ENCODE results near the gene SUGT1. TPM values are rescaled to one million over a fixed set of nuclear protein-coding genes. Genes with fewer than 3 reads are reported as not detected.
"Not testable (repeated sequence)": the region's sequence is repeated elsewhere in the genome, so short reads cannot be mapped to it uniquely, and the experiment has no call there.

SUGT1 gene
- total and polyA plus RNA-seq, 7 donors: 36.3 to 92.1 (median 44.2) TPM

DNA sequence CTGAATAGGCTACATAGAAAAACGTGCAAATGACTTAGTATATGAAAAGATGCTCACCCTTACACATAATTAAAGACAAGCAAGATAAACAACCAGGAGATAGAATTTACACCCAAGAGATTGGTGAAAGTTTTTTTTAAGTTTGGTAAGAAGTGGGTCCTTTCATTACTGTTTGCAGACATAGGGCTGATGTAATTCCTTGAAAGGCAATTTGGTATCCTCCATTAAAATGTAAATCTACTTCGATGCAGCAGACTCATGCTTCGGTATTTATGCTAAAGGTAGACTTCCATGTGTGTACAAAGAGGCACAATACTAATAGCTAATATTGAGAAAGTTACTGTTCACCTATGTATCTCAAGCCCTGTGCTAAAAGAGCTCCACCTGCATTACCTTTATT is 53.4 kb downstream of the SUGT1 start:
- no peaks in the 10 kb centered on the region for H3K9me3 ChIP-seq
- no peaks in the 10 kb centered on the region for H3K27me3 ChIP-seq (ENCODE audit: insufficient read depth in 3 of 3, low read length in 2 of 3)
- WGBS, 3 donors: 76 to 79% (median 78%) methylated on average over 3 of the region's 3 CpGs
- TF ChIP-seq, protein P1, sequence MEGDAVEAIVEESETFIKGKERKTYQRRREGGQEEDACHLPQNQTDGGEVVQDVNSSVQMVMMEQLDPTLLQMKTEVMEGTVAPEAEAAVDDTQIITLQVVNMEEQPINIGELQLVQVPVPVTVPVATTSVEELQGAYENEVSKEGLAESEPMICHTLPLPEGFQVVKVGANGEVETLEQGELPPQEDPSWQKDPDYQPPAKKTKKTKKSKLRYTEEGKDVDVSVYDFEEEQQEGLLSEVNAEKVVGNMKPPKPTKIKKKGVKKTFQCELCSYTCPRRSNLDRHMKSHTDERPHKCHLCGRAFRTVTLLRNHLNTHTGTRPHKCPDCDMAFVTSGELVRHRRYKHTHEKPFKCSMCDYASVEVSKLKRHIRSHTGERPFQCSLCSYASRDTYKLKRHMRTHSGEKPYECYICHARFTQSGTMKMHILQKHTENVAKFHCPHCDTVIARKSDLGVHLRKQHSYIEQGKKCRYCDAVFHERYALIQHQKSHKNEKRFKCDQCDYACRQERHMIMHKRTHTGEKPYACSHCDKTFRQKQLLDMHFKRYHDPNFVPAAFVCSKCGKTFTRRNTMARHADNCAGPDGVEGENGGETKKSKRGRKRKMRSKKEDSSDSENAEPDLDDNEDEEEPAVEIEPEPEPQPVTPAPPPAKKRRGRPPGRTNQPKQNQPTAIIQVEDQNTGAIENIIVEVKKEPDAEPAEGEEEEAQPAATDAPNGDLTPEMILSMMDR (IDR thresholded peaks at IDR 0.05): no peak
- peaks cover 0 to 3% of the 10 kb centered on the region in 2 donors for H3K36me3 ChIP-seq (ENCODE audit: insufficient read depth in 1 of 2, low read depth in 1 of 2)
- intact Hi-C loops (cut with DNase I): no loop called here
- DNase-seq (no peak), ATAC-seq (no peak)
- no peaks in the 10 kb centered on the region for H3K4me1 ChIP-seq
- H3K4me3 ChIP-seq: no peak overlapping the region
- no peak overlapping the region for H3K27ac ChIP-seq

DNA sequence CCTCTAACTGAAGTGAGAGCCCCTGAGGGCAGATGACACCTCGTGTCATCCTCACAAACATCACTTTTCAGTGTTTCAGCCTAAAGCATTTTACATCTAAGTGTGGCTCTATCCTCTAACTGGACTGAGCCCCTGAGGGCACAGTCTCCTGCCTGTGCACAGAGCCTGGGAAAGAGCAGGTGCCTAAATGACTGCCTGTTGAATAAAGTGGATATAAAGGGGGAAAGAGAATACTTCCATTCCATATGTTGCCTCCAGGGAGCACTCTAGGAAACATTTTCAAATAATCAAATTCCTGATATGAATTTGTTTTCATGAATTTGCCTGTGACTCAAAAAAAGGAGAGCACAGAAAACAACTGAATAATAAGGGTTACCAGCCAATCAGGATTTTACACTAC is 54.7 kb downstream of the SUGT1 start:
- H3K27me3 ChIP-seq (ENCODE audit: insufficient read depth in 3 of 3, low read length in 2 of 3): no peaks in the 10 kb centered on the region
- intact Hi-C loops (cut with DNase I): no loop called here
- no peak overlapping the region for H3K27ac ChIP-seq
- TF ChIP-seq, protein P1 (IDR thresholded peaks at IDR 0.05): no peak
- no peak for DNase-seq
- WGBS, 3 donors: 68 to 83% (median 78%) methylated on average over 1 of the region's 1 CpG
- H3K36me3 ChIP-seq (ENCODE audit: insufficient read depth in 1 of 2, low read depth in 1 of 2): no peaks in the 10 kb centered on the region
- no peaks in the 10 kb centered on the region for H3K9me3 ChIP-seq
- ATAC-seq: no peak
- H3K4me3 ChIP-seq: no peak overlapping the region
- no peaks in the 10 kb centered on the region for H3K4me1 ChIP-seq

DNA sequence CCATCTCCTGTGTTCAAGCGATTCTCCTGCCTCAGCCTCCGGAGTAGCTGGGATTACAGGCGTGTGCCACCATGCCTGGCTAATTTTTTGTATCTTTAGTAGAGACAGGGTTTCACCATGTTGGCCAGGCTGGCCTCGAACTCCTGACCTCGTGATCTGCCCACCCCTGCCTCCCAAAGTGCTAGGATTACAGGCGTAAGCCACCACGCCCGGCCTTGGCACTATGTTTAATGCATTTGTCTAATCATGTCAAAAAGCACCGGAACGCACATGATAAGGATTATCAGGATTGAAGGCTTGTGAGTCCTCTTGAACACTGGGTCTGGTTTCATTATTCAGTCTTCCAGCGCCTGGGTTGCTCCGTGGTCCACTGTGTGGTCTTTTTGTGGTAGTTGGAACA is 55.6 kb downstream of the SUGT1 start:
- intact Hi-C loops (cut with DNase I); H3K9me3 ChIP-seq; H3K4me3 ChIP-seq; H3K27ac ChIP-seq; ATAC-seq; H3K27me3 ChIP-seq (ENCODE audit: insufficient read depth in 3 of 3, low read length in 2 of 3); H3K36me3 ChIP-seq (ENCODE audit: insufficient read depth in 1 of 2, low read depth in 1 of 2); H3K4me1 ChIP-seq; DNase-seq: not testable (repeated sequence)
- WGBS, 3 donors: 67 to 75% (median 68%) methylated on average over 12 of the region's 12 CpGs

DNA sequence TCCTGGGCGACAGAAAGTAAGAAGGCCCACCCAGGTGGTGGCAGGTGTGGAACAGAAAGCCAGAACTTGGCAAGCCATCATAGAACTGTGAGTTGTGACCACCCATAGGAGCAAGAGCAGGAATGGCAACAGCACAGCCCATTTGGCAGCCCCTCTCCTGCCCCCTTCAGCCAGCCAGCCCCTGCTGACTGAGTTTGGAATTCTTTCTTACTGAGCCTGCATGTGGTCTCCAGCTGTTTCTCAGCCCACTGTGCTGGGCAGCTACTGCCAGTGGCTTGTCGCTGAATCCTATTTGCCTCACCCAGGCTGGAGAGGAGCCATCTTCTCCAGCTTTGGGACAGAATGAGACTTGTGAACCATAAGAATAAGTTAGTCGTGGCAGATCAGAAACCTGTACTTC is 58.6 kb downstream of the SUGT1 start:
- no peak for ATAC-seq
- 34 to 53% (median 41%) methylated on average over 3 of the region's 3 CpGs for WGBS, 3 donors
- TF ChIP-seq, protein P1 (IDR thresholded peaks at IDR 0.05): no peak
- no peaks in the 10 kb centered on the region for H3K4me1 ChIP-seq
- no peaks in the 10 kb centered on the region for H3K9me3 ChIP-seq
- intact Hi-C loops (cut with DNase I): no loop called here
- no peak overlapping the region for H3K27ac ChIP-seq
- H3K36me3 ChIP-seq (ENCODE audit: insufficient read depth in 1 of 2, low read depth in 1 of 2): no peaks in the 10 kb centered on the region
- no peaks in the 10 kb centered on the region for H3K27me3 ChIP-seq (ENCODE audit: insufficient read depth in 3 of 3, low read length in 2 of 3)
- no peak for DNase-seq
- no peak overlapping the region for H3K4me3 ChIP-seq

DNA sequence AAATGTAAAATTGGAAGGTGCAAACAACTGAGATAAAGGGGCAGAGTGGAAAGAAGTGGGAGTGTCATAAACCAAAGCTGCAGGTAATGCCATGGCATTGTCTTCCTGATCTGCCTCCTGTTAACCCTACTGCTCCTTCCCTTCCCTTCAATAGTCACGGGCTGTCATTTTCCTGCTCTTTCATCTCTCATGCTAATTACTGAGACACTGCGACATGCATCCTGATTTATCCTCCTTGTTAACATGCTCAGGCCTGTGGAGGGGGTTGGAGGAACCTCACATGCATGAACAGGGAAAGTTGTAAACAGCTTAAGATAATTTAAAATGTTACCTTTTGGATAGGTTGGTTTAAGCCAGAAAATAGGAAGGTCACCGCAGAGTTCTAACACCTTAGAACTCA is 59.7 kb downstream of the SUGT1 start:
- H3K4me3 ChIP-seq: no peak overlapping the region
- no peaks in the 10 kb centered on the region for H3K9me3 ChIP-seq
- WGBS, 3 donors: 61 to 68% (median 63%) methylated on average over 3 of the region's 3 CpGs
- DNase-seq: no peak
- H3K27me3 ChIP-seq (ENCODE audit: insufficient read depth in 3 of 3, low read length in 2 of 3): no peaks in the 10 kb centered on the region
- TF ChIP-seq, protein P1 (IDR thresholded peaks at IDR 0.05): no peak
- H3K27ac ChIP-seq: no peak overlapping the region
- no peak for ATAC-seq
- intact Hi-C loops (cut with DNase I): no loop called here
- H3K4me1 ChIP-seq: no peaks in the 10 kb centered on the region
- H3K36me3 ChIP-seq (ENCODE audit: insufficient read depth in 1 of 2, low read depth in 1 of 2): no peaks in the 10 kb centered on the region

Data from psoas muscle (tissue), 8 donors.